ENCODE results near the gene ZNF644. TPM values are rescaled to one million over a fixed set of nuclear protein-coding genes. Genes with fewer than 3 reads are reported as not detected.
A peak's percentile ranks its signal among the peaks of the same experiment; 100 is the strongest.

The ZNF644 gene
- total RNA-seq, 1 donor from 2014 or later, result 76.5 TPM

- peaks cover 88% of the 10 kb centered on the region for H4K20me1 ChIP-seq (ENCODE audit: insufficient read depth, low read length)
- Mint-ChIP-seq H3K27ac (ENCODE audit: unreplicated experiment) (no peak overlapping the region), H3K36me3 (ENCODE audit: low read depth, unreplicated experiment) (peaks cover 7% of the 10 kb centered on the region), H3K4me3 (ENCODE audit: unreplicated experiment) (no peak overlapping the region), H3K27me3 (ENCODE audit: low read depth, unreplicated experiment) (no peaks in the 10 kb centered on the region), H3K4me1 (ENCODE audit: low read depth, unreplicated experiment) (peaks cover 39% of the 10 kb centered on the region), H3K9me3 (ENCODE audit: unreplicated experiment) (no peaks in the 10 kb centered on the region)
- FAIRE-seq (no peak), DNase-seq (ENCODE audit: low read depth) (no peak)
- H3K4me3 ChIP-seq (ENCODE audit: insufficient read depth, low read depth, low read length), result no peak overlapping the region
- H2AFZ ChIP-seq (ENCODE audit: low read depth, low read length), result no peak overlapping the region
- H3K4me1 ChIP-seq (ENCODE audit: insufficient read depth, low read length), result no peaks in the 10 kb centered on the region
- H3K79me2 ChIP-seq (ENCODE audit: insufficient read depth, low read length), result peaks cover 100% of the 10 kb centered on the region
- no peak overlapping the region for H3K9ac ChIP-seq (ENCODE audit: low read length)
- H3K36me3 ChIP-seq (ENCODE audit: insufficient read depth, low read length), result no peaks in the 10 kb centered on the region
- H3K9me3 ChIP-seq (ENCODE audit: insufficient read depth, low read depth, low read length), result no peaks in the 10 kb centered on the region
- H3K27ac ChIP-seq (ENCODE audit: low read depth, low read length), result no peak overlapping the region
- TF ChIP-seq CTCF (IDR thresholded peaks at IDR 0.05; ENCODE audit: insufficient read depth, low read depth, low read length) (no peak), EZH2 (IDR thresholded peaks at IDR 0.05; ENCODE audit: insufficient read depth, low read length) (no peak)
- no peaks in the 10 kb centered on the region for H3K27me3 ChIP-seq (ENCODE audit: insufficient read depth, low read length)
- H3K4me2 ChIP-seq (ENCODE audit: low read length), result no peak overlapping the region
These were observed 8.5 kb downstream of the ZNF644 start for GRCh38 chr1:91013302-91013701.

GRCh38 chr1:91012196-91012595, 9.6 kb downstream of the ZNF644 start:
- Mint-ChIP-seq H3K27me3 (ENCODE audit: low read depth, unreplicated experiment) (no peaks in the 10 kb centered on the region), H3K4me1 (ENCODE audit: low read depth, unreplicated experiment) (peaks cover 34% of the 10 kb centered on the region), H3K4me3 (ENCODE audit: unreplicated experiment) (no peak overlapping the region), H3K36me3 (ENCODE audit: low read depth, unreplicated experiment) (peaks cover 2% of the 10 kb centered on the region), H3K9me3 (ENCODE audit: unreplicated experiment) (no peaks in the 10 kb centered on the region), H3K27ac (ENCODE audit: unreplicated experiment) (no peak overlapping the region)
- H3K4me1 ChIP-seq (ENCODE audit: insufficient read depth, low read length), result no peaks in the 10 kb centered on the region
- FAIRE-seq (no peak), DNase-seq (ENCODE audit: low read depth) (no peak)
- H3K4me2 ChIP-seq (ENCODE audit: low read length), result no peak overlapping the region
- no peak overlapping the region for H2AFZ ChIP-seq (ENCODE audit: low read depth, low read length)
- no peaks in the 10 kb centered on the region for H3K9me3 ChIP-seq (ENCODE audit: insufficient read depth, low read depth, low read length)
- TF ChIP-seq EZH2 (IDR thresholded peaks at IDR 0.05; ENCODE audit: insufficient read depth, low read length) (no peak), CTCF (IDR thresholded peaks at IDR 0.05; ENCODE audit: insufficient read depth, low read depth, low read length) (no peak)
- no peaks in the 10 kb centered on the region for H3K36me3 ChIP-seq (ENCODE audit: insufficient read depth, low read length)
- H3K27me3 ChIP-seq (ENCODE audit: insufficient read depth, low read length), result no peaks in the 10 kb centered on the region
- no peak overlapping the region for H3K4me3 ChIP-seq (ENCODE audit: insufficient read depth, low read depth, low read length)
- no peak overlapping the region for H3K27ac ChIP-seq (ENCODE audit: low read depth, low read length)
- no peak overlapping the region for H3K9ac ChIP-seq (ENCODE audit: low read length)
- H4K20me1 ChIP-seq (ENCODE audit: insufficient read depth, low read length), result peaks cover 88% of the 10 kb centered on the region
- H3K79me2 ChIP-seq (ENCODE audit: insufficient read depth, low read length), result peaks cover 100% of the 10 kb centered on the region

GRCh38 chr1:91011726-91012125, 10.1 kb downstream of the ZNF644 start:
- H3K27me3 ChIP-seq (ENCODE audit: insufficient read depth, low read length), result no peaks in the 10 kb centered on the region
- TF ChIP-seq EZH2 (IDR thresholded peaks at IDR 0.05; ENCODE audit: insufficient read depth, low read length) (no peak), CTCF (IDR thresholded peaks at IDR 0.05; ENCODE audit: insufficient read depth, low read depth, low read length) (no peak)
- no peak overlapping the region for H3K9ac ChIP-seq (ENCODE audit: low read length)
- H3K4me3 Mint-ChIP-seq (ENCODE audit: unreplicated experiment), result no peak overlapping the region
- H3K4me1 ChIP-seq (ENCODE audit: insufficient read depth, low read length), result no peaks in the 10 kb centered on the region
- no peaks in the 10 kb centered on the region for H3K27me3 Mint-ChIP-seq (ENCODE audit: low read depth, unreplicated experiment)
- H3K27ac Mint-ChIP-seq (ENCODE audit: unreplicated experiment), result no peak overlapping the region
- H3K4me1 Mint-ChIP-seq (ENCODE audit: low read depth, unreplicated experiment), result peaks cover 32% of the 10 kb centered on the region
- peaks cover 88% of the 10 kb centered on the region for H4K20me1 ChIP-seq (ENCODE audit: insufficient read depth, low read length)
- no peaks in the 10 kb centered on the region for H3K36me3 ChIP-seq (ENCODE audit: insufficient read depth, low read length)
- H3K9me3 Mint-ChIP-seq (ENCODE audit: unreplicated experiment), result no peaks in the 10 kb centered on the region
- DNase-seq (ENCODE audit: low read depth) (peak; percentile 67), FAIRE-seq (no peak)
- H3K9me3 ChIP-seq (ENCODE audit: insufficient read depth, low read depth, low read length), result no peaks in the 10 kb centered on the region
- no peak overlapping the region for H3K4me3 ChIP-seq (ENCODE audit: insufficient read depth, low read depth, low read length)
- H3K36me3 Mint-ChIP-seq (ENCODE audit: low read depth, unreplicated experiment), result peaks cover 2% of the 10 kb centered on the region
- H3K79me2 ChIP-seq (ENCODE audit: insufficient read depth, low read length), result peaks cover 100% of the 10 kb centered on the region
- no peak overlapping the region for H3K27ac ChIP-seq (ENCODE audit: low read depth, low read length)
- no peak overlapping the region for H2AFZ ChIP-seq (ENCODE audit: low read depth, low read length)
- H3K4me2 ChIP-seq (ENCODE audit: low read length), result no peak overlapping the region
